ENCODE results near the gene SLC5A5.

The SLC5A5 gene

GRCh38 chr19:17843292-17843827 is 28.4 kb upstream of the SLC5A5 start:
- H3K9me3 ChIP-seq (ENCODE audit: control insufficient read depth, insufficient read depth, low read depth, low read length), result no peaks in the 10 kb centered on the region
- no peaks in the 10 kb centered on the region for H3K4me1 ChIP-seq (ENCODE audit: control insufficient read depth, insufficient read depth, low read length)
- H3K4me3 ChIP-seq (ENCODE audit: low read depth, low read length), result no peak overlapping the region
- no peak overlapping the region for H3K27ac ChIP-seq (ENCODE audit: extremely low read depth, low read depth, low read length)
- H3K36me3 ChIP-seq (ENCODE audit: control insufficient read depth in 2 of 2, insufficient read depth in 1 of 2, low read length in 2 of 2), result no peaks in the 10 kb centered on the region
- TF ChIP-seq OVOL3 (tag by site-specific recombination; IDR thresholded peaks at IDR 0.05), result no peak
- peak; percentile 82; the same call in 1 of the 2 replicates for TF ChIP-seq ZNF768 (tag by site-specific recombination; IDR thresholded peaks at IDR 0.05)
- TF ChIP-seq KLF17 (tag by site-specific recombination; IDR thresholded peaks at IDR 0.05), result no peak
- TF ChIP-seq ZSCAN18 (tag by site-specific recombination; IDR thresholded peaks at IDR 0.05), result no peak
- TF ChIP-seq ZSCAN23 (tag by site-specific recombination; IDR thresholded peaks at IDR 0.05), result no peak
- no peak for TF ChIP-seq ZNF501 (tag by site-specific recombination; IDR thresholded peaks at IDR 0.05)
- ChIA-PET CTCF (interaction anchor here (1.6 kb wide), 1 partner anchor 12 kb away, joined by 5 read pairs; no protein-coding TSS in a partner anchor), POLR2A (interaction anchor here (1.3 kb wide), 1 partner anchor 16 kb away, joined by 3 read pairs; the partner anchor contains the start of gene RPL18A)

- no peaks in the 10 kb centered on the region for H3K36me3 ChIP-seq (ENCODE audit: control insufficient read depth in 2 of 2, insufficient read depth in 1 of 2, low read length in 2 of 2)
- POLR2A ChIA-PET, result no interaction called here
- H3K4me3 ChIP-seq (ENCODE audit: low read depth, low read length), result no peak overlapping the region
- H3K9me3 ChIP-seq (ENCODE audit: control insufficient read depth, insufficient read depth, low read depth, low read length), result no peaks in the 10 kb centered on the region
- no peaks in the 10 kb centered on the region for H3K4me1 ChIP-seq (ENCODE audit: control insufficient read depth, insufficient read depth, low read length)
- no peak overlapping the region for H3K27ac ChIP-seq (ENCODE audit: extremely low read depth, low read depth, low read length)
- TF ChIP-seq ZNF600 (tag by site-specific recombination; IDR thresholded peaks at IDR 0.05), result peak; percentile 33; the same call in 1 of the 2 replicates
- TF ChIP-seq ZNF350 (tag by site-specific recombination; IDR thresholded peaks at IDR 0.05), result no peak
- peak; percentile 47; the same call in 1 of the 2 replicates for TF ChIP-seq ZNF341 (tag by site-specific recombination; IDR thresholded peaks at IDR 0.05; ENCODE audit: low read depth)
- peak; percentile 96 for TF ChIP-seq ZFP3 (tag by site-specific recombination; IDR thresholded peaks at IDR 0.05; ENCODE audit: low read depth)
- no peak for TF ChIP-seq ZNF2 (tag by site-specific recombination; IDR thresholded peaks at IDR 0.05)
- no peak for TF ChIP-seq ZNF398 (tag by site-specific recombination; IDR thresholded peaks at IDR 0.05)
- CTCF ChIA-PET, result interaction anchor here (1.6 kb wide), 1 partner anchor 11 kb away, joined by 5 read pairs; no protein-coding TSS in a partner anchor
Observed at GRCh38 chr19:17843908-17844490, 27.7 kb upstream of the SLC5A5 start.

- POLR2A ChIA-PET, result no interaction called here
Observed at GRCh38 chr19:17846146-17846545, 25.6 kb upstream of the SLC5A5 start.

More at GRCh38 chr19:17846146-17846545, 25.6 kb upstream of the SLC5A5 start:
- Histone ChIP-seq H3K36me3 (ENCODE audit: control insufficient read depth in 2 of 2, insufficient read depth in 1 of 2, low read length in 2 of 2) (no peaks in the 10 kb centered on the region), H3K4me1 (ENCODE audit: control insufficient read depth, insufficient read depth, low read length) (no peaks in the 10 kb centered on the region), H3K4me3 (ENCODE audit: low read depth, low read length) (no peak overlapping the region), H3K9me3 (ENCODE audit: control insufficient read depth, insufficient read depth, low read depth, low read length) (no peaks in the 10 kb centered on the region), H3K27ac (ENCODE audit: extremely low read depth, low read depth, low read length) (no peak overlapping the region)
- TF ChIP-seq ZBTB49 (tag by site-specific recombination; IDR thresholded peaks at IDR 0.05; ENCODE audit: low read depth) (no peak), EGR2 (tag by site-specific recombination; IDR thresholded peaks at IDR 0.05; ENCODE audit: low read depth) (no peak), ZNF692 (tag by site-specific recombination; IDR thresholded peaks at IDR 0.05) (no peak), ZNF561 (tag by site-specific recombination; IDR thresholded peaks at IDR 0.05; ENCODE audit: borderline replicate concordance) (no peak), PRDM6 (tag by site-specific recombination; IDR thresholded peaks at IDR 0.05) (no peak)
- CTCF ChIA-PET, result interaction anchor here (0.7 to 1.3 kb wide), 4 partner anchors 10 to 350 kb away, joined by 3 to 4 read pairs (median 3); partner anchors contain the start of gene RPL18A
